GM19099 (cell line): ENCODE results near the gene MTIF2.

ENCODE experiments used
- POLR2A ChIP-seq: IDR thresholded peaks from 3 replicates; pipeline ENCODE4 v1.6.1; 2011; ENCODE audit warnings: low read depth; ENCODE audit not compliant: insufficient read length; ENCODE audit errors: extremely low read depth

MTIF2 gene

DNA sequence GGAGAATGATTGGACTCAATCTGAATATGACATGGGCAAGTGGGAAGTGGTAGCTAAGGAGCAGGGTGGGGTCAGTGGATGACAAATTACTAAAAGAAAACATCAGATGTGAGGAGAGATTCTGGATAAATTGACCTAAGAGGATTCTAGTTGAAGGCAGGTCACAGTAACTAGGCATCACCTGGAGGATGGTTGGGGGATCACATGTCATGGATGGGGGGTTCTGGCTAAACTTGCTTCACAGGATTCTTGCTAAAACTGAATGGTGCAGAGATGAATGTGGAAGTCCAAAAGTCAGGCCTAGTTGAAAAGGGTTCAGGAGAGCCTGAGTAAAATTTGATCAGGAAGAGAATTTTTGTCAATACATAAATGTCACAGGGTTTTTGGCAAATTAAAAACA, 55.2 kb downstream of the MTIF2 start:
- no peak for TF ChIP-seq POLR2A

DNA sequence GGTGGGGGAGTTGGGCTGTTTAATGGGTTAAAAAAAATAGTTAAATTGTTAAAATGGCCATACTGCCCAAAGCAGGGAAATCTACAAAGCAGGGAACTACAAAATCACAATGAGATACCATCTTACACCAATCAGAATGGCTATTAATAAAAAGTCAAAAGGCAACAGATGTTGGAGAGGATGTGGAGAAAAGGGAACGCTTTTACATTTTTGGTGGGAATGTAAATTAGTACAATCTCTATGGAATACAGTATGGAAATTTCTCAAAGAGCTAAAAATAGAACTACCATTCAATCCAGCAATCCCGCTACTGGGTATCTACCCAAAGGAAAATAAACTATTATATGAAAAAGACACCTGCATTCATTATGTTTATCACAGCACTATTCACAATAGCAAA, 64.1 kb downstream of the MTIF2 start:
- TF ChIP-seq POLR2A = no peak

DNA sequence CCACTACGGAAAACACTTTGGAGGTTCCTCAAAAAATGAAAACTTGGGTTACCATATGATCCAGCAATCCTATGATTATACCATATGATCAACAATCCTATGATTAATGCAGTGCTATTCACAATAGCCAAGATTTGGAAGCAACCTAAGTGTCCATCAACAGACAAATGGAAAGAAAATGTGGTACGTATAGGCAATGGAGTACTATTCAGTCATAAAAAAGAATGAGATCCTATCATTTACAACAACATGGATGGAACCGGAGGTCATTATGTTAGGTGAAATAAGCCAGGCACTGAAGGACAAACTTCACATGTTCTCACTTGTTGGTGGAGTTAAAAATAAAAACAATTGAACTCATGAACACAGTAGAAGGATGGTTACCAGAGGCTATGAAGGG, 64.5 kb downstream of the MTIF2 start:
- TF ChIP-seq POLR2A = no peak

DNA sequence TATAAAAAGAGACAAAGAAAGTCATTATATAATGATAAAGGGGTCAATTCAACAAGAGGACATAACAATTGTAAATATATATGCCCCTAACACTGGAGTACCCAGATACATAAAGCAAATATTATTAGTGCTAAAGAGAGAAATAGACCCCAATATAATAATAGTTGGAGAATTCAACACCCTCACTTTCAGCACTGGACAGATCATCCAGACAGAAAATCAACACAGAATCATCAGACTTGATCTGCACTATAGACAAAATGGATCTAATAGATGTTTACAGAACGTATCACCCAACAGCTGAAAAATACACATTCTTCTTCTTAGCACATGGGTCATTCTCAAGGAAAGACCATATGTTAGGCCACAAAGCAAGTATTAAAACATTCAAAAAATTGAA, 68.6 kb downstream of the MTIF2 start:
- TF ChIP-seq POLR2A = no peak

DNA sequence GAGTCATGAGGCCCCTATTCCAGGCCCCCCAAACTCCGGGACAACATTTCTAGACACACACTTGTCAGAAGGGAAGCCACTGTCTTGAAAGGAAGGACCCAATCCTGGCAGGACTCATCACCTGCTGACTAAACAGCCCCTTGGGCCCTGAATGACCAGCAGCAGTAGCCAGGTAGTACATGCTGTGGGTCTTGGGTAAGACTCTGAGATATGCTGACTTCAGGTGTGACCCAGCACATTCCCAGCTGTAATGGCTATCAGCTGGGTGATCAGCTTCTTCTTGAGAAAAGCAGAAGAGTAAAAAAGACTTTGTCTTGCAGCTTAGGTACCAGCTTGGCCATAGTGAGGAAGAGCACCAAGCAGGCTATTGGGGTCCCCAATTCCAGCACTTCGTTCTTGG, 72.5 kb downstream of the MTIF2 start:
- no peak for TF ChIP-seq POLR2A
